HG03558 (cell line): ENCODE results near the gene PARD6B.
"Not testable (repeated sequence)": the region's sequence is repeated elsewhere in the genome, so short reads cannot be mapped to it uniquely, and the experiment has no call there.

Source experiments
- ATAC-seq: cut with Tn5 transposase; IDR thresholded peaks from one replicate; pipeline ENCODE4 v1.9.1; 2021; ENCODE audit warnings: moderate number of reproducible peaks; ENCODE audit not compliant: unreplicated experiment; ENCODE audit errors: extremely low read depth

Gene PARD6B

DNA sequence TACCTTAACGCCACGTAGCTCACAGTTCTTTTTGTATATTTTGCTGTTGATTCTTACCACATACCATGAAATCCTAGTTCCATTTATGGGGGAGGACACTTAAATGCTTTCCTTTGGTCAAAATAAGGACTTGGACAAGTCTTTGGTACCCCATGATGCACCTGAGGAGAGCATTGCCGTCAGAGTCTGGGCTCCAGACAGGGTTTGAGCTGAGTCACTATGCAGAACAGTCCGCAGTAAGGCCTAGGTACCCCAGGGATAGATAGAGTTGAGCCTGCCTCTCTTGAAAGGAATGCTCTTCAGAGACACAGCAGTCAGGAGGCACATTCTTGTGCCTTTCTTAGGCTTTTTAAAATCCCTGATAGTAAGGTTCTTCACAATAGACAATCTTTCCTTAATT is 6.0 kb downstream of the PARD6B start:
- ATAC-seq = no peak

DNA sequence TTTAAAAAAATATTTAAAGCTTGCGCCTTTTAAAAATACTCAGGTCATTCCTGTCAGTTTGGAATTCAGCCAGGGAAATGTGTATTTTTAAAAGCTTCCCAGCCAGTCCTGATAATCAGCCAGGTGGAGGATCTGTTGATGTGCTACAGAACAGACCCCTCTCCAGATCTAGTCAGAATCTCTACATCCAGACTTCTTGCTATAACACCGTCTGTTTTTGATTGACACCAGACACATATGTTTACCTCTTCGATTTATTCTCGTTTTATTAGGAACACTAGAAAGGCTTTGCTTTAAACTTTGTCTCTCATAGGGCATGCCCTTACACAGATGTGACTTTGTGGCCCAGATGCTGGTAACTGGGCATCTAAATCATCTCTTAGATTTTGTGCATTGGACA is 11.7 kb downstream of the PARD6B start:
- no peak for ATAC-seq

DNA sequence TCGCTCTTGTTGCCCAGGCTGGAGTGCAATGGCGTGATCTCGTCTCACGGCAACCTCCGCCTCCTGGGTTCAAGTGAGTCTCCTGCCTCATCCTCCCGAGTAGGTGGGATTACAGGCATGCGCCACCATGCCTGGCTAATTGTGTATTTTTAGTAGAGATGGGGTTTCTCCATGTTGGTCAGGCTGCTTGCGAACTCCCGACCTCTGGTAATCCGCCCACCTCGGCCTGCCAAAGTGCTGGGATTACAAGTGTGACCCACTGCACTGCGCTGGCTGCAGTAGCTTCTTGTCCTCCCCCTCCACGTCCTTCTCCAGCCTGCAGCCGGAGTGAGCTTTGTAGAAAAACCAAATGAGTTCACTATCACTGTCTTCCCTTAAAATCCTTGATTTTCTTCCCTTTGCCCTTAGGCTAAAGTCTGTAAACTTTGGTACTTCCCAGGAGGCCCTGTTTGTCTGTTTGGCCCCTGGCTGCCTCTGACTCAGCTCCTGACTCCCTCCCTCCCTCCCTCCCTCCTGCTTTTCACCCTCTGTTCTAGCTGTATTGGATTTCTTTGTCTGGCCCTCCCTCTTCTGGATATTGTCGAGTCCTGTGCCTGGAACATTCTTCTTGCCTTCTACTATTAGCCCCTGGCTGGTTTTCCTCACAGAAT is 12.9 kb downstream of the PARD6B start:
- no peak for ATAC-seq

DNA sequence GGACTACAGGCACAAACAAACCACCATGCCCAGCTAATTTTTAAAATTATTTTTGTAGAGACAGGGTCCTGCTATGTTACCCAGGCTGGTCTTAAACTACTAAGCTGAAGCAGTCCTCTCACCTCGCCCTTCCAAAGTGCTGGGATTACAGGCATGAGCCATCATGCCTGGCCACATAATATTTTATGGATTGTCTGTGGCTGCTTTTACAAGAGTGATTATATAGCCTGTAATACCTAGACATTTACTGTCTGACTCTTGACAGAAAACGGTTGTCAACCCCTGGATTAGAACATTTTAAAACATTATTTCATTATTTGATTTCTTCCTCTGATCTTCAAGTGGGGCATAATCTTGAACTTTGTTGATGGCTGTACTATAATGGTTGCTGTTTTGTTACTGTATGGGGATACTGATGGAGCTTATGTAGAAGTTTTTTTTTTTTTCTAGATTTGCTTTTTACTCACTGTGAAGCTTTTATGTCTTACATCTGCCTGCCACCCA is 14.3 kb downstream of the PARD6B start:
- no peak for ATAC-seq

DNA sequence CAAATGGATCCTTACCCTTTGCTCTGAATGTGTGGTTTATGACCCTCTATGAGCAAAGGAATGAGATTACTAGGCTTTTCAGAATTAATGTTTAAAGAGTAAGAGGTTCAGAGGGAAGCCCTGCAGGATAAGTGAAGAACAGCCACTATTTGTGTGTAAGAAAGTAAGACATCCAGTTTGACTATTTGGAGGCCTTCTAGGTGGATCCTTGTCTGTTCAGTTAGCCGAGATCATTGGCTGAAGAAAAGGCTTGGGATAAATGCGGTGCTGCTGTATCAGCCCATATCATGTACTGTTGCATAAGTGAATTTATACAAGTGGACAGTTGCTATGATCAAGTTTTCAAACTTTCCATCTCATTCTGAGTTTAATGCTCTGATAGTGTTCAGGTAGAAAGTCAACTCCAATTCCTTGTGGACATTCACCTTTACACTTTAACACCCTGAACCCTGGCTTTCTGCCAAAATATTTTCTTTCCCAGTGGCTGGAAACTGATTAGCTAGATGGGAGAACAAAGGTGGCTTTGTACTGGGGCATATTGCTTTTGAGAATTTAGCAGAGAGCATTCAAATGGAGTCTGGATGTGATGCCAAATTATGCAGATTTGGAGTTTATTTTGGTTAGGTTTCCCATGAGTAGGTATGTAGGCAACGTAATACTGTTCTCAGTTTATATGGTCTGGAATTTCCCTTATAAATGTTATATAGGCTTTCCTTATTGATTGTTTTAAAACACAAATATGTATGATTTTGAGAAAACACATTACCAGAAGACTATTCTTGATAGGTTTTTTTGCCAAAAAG is 15.0 kb downstream of the PARD6B start:
- ATAC-seq = no peak

DNA sequence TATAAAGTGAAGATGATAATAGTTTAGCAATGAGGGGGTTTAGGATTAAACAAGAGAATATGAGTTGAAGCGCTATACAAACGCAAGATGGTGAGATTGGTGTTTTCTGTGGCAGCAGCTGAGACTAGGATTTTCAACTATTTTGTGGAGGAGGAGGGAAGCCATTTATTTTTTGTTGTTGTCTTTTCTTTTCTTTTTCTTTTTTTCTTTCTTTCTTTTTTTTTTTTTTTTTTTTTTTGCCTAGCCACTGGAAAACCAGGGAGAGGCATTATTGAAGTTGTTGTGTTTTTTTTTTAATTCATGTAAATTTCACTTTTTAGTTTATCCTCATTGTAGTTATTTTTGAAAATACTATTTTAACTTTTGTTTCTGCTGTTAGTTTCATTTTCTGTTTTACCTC is 15.9 kb downstream of the PARD6B start:
- ATAC-seq = no peak

DNA sequence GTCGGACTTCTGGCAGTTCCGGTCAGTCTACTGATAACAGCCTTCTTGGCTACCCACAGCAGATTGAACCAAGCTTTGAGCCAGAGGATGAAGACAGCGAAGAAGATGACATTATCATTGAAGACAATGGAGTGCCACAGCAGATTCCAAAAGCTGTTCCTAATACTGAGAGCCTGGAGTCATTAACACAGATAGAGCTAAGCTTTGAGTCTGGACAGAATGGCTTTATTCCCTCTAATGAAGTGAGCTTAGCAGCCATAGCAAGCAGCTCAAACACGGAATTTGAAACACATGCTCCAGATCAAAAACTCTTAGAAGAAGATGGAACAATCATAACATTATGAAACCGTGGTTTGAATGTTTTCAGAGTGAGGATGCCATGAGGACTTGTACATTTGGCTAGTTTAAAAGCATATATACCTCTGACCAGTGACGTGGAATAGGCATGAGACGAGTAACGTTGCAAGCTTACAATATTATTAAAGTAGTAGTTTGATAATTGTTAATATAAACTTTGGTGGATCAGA is 18.8 kb downstream of the PARD6B start:
- ATAC-seq = no peak

DNA sequence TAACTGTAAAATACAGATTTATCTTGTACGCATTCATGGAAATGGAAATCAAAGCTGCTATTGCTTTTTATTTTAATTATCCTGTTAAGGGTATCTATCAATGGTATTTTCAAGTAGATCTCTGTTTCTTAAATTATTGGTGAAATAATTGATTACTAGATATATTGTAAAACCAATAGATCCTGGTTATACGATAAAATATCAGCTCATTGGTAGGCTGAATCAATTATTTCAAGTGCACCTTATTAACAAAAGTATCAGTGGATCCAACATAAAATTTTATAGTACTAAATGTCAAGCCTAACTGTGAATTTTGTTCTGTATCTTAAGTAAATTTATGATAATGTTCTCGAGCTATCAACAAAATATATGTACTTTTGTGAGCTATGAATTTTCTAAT is 21.8 kb downstream of the PARD6B start:
- no peak for ATAC-seq

DNA sequence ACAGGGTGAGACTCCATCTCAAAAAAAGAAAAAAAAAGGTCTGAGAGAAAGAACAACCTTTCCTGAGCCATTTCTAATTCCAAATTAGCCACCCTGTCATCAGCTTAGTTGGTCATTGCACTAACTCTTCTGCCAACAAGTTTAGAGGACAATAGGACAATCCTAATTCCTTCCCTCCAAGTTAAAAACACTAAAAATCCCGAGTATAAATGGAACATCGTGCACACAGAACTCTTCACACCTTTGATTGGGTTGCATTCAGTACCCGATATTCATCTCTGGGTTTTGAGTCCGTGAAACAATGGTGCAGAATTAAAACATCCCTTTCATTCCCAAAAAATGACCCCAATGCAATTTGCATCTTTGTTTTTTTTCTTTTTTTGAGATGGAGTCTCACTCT is 23.0 kb downstream of the PARD6B start:
- ATAC-seq = no peak

DNA sequence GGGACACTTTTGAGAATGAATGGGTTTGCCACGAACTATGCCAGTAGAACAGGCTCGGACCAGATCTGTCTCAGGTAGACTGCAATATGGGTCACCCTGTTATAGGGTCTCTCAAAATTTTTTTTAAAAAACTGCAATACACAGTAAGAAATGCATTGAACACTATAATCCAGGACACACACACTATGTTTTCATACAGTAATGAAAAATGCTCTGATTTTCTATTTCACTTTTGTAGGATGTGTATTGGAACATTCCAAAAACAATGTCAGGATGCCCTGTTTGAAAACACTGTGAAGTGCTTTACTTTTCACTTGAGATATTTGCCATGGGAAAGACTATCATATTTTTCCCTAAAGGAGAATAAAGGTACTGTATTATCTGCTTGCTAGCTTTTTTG is 25.1 kb downstream of the PARD6B start:
- ATAC-seq = no peak

DNA sequence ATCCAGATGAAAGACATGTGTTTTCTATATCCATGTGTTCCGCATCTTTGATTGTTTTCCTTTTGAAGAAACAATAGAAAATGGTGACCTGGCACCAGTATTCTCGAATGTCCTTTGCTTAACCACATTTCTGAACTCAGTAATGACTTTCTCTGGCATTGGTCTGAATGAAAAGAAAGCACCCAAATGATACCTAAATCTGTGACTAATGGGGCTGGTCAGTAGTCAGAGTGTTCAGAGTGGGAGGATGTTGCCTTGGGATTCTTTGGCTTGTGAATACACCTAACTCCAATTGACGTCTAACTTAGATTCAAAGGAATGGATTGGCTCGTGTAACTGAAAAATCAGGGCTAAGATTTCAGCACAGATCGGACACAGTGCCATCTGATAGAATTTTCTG is 27.1 kb downstream of the PARD6B start:
- ATAC-seq = no peak

DNA sequence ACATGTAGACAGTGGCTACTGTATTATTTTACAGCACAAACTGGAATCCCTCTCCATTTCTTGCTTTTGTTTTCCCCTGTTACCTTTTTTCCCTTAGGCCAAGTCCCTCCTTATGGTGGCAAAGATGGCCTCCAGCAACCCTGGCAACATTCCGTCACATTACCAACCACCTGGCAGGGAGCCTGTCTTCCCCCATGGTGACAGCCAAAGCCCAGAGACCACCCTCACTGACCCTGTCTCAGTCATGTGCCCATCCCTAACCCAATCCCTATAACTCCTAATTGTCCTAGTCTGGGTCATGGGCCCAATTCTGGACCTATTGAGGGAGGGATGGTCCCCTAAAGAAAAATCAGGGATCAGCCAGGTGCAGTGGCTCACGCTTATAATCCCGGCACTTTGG is 27.6 kb downstream of the PARD6B start:
- no peak for ATAC-seq

DNA sequence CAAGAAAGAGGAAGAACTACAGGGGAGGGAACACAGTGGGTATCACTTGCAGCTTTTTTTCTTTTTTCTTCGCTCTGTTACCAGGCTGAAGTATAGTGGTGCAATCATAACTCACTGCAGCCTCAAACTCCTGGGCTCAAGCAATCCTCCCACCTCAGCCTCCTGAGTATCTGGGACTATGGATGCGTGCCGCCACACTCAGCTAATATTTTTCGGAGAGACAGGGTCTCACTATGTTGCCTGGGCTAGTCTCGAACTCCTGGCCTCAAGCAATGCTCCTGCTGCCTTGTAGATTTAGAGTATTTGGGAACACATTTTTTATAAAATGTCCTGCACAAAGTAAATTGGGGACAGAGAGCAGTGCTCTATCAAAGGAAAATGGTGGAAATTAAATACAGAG is 28.3 kb downstream of the PARD6B start:
- ATAC-seq = no peak

DNA sequence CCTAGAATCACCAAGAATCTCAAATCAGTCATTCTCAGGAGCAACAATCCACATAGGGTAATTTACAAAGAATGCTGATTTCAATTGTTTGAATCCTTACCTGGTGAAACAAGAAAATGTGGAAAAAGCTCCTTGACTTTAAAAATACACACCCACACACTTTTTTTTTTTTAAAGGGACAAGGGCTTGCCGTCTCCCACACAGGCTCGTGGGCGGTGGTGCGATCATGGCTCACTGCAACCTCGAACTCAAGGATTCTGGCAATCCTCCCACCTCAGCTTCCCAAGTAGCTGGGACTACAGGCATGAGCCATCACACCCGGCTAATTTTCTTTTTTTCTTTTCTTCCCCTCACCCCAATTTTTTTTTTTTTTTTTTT is 30.7 kb downstream of the PARD6B start:
- no peak for ATAC-seq

DNA sequence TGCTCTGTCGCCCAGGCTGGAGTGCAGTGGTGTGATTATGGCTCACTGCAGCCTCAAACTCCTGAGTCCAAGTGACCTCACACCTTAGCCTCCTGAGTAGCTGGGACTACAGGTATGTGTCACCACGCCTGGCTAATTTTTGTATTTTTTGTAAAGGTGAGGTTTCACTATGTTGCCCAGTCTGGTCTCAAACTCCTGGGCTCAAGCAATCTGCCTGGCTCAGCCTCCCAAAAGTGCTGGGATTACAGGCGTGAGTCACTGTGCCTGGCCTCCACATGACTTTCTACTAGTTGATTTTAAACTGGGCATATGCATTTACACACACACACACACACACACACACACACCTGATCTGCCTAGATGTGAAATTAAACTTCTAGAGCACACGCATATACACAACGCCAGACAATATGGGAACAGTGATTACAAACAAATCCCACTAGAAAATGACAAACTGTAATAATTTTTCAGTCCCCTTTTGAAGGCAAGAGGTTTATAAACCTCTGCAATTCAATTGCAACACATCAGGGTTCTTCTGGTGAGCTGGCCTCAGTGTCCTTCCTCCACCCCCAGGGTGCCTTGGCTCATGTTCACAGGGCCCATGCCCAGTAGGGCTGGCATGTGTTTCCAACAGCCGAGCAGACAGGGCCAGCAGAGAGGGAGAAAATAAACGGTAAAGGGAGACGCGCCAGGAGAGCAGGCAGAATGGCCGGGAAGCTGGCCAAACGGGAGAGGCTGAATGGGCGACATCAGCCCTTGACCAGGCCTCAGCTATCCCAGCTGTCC is 31.2 kb downstream of the PARD6B start:
- ATAC-seq = no peak

DNA sequence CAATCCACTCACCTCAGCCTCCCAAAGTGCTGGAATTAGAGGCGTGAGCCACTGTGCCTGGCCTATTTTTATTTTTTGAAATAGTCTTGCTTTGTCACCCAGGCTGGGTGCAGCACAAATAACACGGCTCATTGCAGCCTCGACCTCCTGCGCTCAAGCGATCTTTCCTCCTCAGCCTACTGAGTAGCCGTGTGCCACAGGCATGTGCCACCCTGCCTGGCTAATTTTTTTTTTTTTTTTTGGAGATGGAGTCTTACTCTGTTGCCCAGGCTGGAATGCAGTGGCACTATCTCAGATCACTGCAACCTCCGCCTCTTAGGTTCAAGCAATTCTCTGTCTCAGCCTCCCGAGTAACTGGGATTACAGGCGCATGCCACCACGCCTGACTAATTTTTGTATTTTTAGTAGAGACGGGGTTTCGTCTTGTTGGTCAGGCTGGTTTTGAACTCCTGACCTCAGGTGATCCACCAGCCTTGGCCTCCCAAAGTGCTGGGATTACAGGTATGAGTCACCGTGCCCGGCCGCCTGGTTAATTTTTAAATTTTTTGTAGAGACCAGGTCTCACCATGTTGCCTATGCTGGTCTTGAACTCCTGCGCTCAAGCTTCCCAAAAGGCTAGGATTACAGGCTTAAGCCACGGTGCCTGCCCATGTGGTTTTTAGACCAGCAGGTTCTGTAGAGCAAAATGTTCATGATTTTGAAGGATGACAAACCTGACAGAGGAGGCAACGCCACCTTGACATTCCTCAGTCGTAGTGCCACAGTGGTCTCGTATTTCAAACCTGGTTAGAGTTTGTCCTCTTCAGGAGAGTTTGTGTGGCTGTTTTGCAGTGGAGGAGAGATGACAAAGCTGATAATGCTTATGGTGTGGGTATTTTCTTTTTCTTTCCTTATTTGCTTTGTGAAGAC is 32.4 kb downstream of the PARD6B start:
- ATAC-seq = not testable (repeated sequence)

DNA sequence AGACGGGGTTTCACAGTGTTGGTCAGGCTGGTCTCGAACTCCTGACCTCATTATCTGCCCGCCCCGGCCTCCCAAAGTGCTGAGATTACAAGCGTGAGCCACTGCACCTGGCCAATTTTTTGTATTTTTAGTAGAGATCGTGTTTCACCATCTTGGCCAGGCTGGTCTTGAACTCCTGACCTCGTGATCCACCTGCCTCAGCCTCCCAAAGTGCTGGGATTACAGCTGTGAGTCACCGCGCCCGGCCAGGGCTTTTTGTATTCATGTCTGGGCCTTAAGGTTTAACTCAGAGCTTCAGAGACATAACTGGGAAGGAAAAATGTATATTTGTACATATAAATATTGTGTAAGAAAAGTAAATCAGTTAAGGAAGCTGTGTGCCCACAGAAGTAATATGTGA is 33.9 kb downstream of the PARD6B start:
- not testable (repeated sequence) for ATAC-seq

DNA sequence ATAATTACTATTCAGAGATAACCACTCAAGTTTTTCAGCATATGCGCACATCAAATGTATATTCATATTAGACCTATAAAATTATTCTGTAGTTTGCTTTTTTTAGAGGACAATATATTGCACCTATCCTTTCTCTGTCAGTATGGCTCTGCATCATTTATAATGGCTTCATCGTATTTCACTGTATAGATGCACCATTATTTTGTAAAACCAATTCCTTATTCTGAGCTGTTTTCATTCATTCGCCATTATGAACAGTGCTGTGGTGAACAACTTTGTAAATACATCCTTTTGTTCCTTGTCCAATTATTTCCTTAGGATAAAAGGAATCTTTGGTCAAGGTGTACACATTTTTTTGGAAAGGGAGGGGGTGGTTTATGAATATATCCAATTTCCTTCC is 34.3 kb downstream of the PARD6B start:
- ATAC-seq = no peak

DNA sequence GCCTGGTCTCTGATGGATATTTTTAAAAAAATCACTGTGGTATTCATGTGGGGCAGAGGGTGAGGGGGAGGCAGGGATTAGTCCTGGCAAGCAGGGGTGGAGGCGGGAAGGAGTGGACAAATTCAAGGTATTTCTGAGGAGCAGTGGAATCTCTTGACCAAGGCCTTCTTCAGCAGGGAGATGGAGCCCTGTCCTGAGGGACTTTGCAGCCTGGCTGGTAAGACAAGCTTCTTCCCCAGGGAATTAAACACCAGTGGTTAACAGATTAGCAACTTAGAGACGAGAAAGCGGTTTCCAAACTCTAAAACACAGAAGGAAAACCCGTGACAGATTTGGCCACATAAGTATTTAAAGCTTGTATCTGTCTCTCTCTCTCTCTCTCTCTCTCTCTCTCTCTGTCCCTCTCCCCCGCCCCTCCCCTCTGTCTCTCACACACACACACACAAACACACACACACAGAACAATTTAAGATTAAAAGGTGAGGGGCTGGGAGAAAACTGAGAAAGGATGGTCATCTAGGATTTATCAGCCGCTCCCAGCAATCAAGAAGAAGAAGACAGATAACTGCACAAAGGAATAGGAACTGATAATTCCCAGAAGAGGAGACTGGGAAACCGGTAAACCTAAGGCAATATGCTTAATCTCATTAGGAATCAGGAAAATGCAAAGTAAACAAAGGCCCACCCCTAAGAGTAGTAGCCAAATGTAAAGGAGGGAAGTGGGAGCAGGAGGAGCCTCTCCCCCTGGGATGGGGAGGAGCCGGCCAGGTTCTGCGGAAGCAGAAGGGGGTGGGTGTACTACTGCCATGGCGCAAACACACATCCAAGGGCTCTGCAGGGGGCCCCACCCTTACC is 35.8 kb downstream of the PARD6B start:
- ATAC-seq = not testable (repeated sequence)
